Coronary artery (tissue), 2 donors: Measurements from ENCODE around the gene CKB.

Source experiments
- DNase-seq: peaks from one replicate; pipeline ENCODE4 v3.0.0-alpha.2; 2017; ENCODE audit warnings: low spot score
- H3K27ac ChIP-seq, 2 donors: fragments of 200-600 bp; sonication (generic); one replicate each; pipeline ENCODE4 v1.5.1; 2016 to 2019
- H3K4me3 ChIP-seq: fragments of 200-600 bp; sonication (generic); 2 replicates; pipeline ENCODE4 v1.5.1; 2016; ENCODE audit warnings: mild to moderate bottlenecking, moderate library complexity
- TF ChIP-seq, protein P1 (sequence below): fragments of 200-600 bp; sonication (generic); IDR thresholded peaks from one replicate; pipeline ENCODE4 v1.5.1; 2019; ENCODE audit warnings: antibody characterized with exemption

CKB gene

DNA sequence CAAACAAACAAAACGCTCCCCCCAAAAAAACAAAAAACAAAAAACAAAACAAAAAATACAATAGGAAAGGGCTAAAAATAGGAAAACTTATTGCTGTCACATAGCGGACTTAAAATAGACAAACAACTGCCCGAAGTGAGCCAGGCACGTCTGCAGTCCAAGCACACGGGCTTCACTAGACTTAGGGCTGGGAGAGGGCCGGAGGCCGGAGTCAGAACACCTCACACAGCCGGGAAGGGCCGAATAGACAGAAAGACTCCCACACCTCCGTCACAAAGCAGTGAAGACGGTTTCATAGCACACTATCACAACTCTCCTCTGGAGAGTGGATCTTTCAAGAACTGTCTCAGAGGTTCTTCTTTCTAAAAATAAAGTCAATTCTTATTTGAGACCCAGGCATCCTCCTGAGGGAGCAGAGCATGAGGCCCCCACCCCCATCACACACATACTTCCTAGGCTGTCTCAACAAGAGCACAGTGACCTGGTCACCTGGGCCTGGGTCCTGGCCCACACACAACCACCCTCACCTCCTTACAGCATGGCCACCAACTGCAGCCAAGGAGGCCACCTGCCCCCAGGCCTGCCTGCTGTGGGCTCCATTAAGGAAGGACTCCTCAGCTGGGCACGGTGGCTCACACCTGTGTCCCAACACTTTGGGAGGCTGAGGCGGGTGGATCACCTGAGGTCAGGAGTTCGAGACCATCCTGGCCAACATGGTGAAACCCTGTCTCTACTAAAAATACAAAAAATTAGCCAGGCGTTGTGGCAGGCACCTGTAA lies 33.1 kb upstream of the CKB start:
- DNase-seq: no peak
- no peak overlapping the region for H3K4me3 ChIP-seq
- peak overlapping the region in 1 of 2 donors; percentile 39 for H3K27ac ChIP-seq
- TF ChIP-seq, protein P1, sequence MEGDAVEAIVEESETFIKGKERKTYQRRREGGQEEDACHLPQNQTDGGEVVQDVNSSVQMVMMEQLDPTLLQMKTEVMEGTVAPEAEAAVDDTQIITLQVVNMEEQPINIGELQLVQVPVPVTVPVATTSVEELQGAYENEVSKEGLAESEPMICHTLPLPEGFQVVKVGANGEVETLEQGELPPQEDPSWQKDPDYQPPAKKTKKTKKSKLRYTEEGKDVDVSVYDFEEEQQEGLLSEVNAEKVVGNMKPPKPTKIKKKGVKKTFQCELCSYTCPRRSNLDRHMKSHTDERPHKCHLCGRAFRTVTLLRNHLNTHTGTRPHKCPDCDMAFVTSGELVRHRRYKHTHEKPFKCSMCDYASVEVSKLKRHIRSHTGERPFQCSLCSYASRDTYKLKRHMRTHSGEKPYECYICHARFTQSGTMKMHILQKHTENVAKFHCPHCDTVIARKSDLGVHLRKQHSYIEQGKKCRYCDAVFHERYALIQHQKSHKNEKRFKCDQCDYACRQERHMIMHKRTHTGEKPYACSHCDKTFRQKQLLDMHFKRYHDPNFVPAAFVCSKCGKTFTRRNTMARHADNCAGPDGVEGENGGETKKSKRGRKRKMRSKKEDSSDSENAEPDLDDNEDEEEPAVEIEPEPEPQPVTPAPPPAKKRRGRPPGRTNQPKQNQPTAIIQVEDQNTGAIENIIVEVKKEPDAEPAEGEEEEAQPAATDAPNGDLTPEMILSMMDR: no peak

DNA sequence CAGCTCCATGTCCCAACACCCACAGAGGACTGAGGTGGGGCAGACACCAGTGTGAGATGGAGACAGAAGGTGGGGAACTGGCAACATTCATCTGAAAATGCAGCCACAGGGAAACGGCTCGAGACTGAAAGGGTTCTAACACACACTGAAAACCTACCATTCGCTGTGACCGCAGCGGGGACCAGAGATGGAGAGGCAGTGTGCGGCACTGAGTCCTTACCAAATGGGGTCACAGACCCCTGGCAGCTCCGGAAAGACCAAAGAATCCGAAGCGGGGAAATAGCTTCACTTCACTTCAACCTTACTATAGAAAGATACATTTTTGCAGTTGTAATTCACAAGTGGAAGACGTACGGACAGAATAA lies 30.2 kb upstream of the CKB start:
- Histone ChIP-seq H3K4me3 (no peak overlapping the region), H3K27ac (peak overlapping the region; percentile 90 to 96)
- TF ChIP-seq, protein P1: no peak
- DNase-seq: no peak

GRCh38 chr14:103552011-103552845 lies 29.6 kb upstream of the CKB start:
- peak; percentile 89 for DNase-seq
- Histone ChIP-seq H3K4me3 (peak overlapping the region; percentile 57), H3K27ac (peak overlapping the region; percentile 90 to 96)

DNA sequence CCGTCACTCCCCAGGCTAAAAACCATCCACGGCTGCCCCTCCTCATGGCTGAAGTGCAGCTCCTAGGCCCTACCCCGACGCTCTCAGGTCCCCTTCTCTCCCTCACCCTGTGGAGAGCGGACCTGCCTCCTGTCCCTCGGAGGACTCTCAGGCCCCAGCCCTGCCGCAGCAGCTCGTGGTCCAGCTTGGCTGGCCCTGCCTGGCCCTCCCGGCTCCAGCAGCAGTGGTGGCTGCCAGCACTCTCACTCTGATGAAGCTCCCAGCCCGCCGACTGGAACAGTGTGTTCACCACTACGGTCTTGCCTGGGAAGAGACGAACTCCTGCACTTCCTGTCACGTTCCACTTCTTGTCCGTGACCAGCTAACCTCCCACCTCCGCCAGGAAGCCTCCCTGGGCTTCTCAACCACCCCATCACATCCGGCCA lies 28.7 kb upstream of the CKB start:
- peak overlapping the region; percentile 57 for H3K4me3 ChIP-seq
- H3K27ac ChIP-seq: peak overlapping the region; percentile 90 to 96
- peak; percentile 91 for DNase-seq
- TF ChIP-seq, protein P1: no peak

More at GRCh38 chr14:103552011-103552845, 29.6 kb upstream of the CKB start:
- TF ChIP-seq, protein P1: no peak

GRCh38 chr14:103550451-103551337 lies 28.1 kb upstream of the CKB start:
- peak overlapping the region; percentile 57 for H3K4me3 ChIP-seq
- no peak for DNase-seq
- peak overlapping the region; percentile 90 to 96 for H3K27ac ChIP-seq
- TF ChIP-seq, protein P1: no peak

DNA sequence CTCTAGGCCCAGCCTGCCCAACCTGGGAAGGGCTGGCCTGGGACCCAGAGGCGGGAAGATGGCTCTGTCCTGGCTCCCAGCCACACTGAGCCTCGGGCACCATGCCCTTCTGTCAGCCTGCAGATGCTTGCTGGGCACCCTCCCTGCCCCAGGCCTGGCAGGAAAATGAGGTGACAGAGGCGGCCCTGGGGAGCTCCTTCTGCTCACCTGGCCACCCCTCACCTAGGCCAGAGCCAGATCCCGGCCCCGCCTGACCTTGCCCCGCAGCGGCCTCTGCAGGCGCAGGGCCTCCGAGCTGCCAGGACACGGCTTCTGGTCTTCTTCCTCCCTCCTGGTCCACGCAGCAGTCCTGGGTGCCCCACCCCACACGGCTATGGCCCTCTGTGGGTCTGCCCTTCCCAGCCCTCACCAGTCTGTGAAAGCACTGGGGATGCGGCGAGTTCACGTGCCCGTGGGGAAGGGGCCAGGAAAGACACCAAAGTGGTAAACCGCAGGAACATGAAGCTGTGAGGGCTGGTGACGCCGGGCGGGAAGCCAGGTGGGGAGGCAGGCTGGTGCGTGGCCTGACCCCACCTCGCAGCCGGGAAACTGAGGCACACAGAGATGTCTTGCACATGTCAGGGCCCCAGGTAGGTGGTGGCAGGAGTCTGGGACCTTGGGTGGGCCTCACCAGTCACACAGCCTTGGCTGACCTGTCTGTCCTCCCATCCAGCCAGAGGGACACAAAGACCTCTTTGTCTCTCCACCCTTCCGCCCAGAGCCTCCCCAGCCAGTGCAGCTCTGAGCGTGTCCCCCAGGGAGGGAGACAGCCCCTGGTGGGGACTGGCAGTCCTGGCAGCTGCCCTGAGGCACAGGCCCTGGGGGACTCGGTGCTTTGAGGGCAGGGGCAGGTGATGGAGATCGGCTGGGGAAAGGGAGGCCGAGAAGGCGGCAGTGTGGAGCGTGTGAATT lies 27.0 kb upstream of the CKB start:
- H3K4me3 ChIP-seq: no peak overlapping the region

More for the DNA sequence above, 27.0 kb upstream of the CKB start:
- DNase-seq: no peak
- peak overlapping the region; percentile 90 to 96 for H3K27ac ChIP-seq
- TF ChIP-seq, protein P1: no peak
